ENCODE data around the gene CYTIP.

DNA sequence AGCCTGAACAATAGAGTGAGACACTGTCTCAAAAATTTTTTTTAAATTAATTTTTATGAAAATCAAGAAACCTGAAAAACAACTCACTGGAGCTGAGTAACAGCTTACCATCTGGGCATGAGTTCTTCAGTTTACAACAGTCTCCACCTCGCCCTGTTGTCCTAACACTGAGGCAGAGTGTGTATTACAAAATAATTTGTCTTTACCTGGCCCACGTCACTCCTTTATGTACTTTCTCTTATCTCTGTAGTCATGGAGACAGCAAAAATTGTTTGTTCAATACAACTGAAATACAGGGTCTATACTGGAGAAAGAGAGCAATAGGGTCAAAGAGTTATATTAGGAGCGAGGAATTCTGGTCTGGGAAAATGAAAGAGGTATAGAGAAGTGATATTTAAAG, 48.1 kb downstream of the CYTIP start:
- TF ChIP-seq SMARCC2 (IDR thresholded peaks at IDR 0.05; ENCODE audit: low read depth), result no peak
- no peak for TF ChIP-seq ZNF830 (CRISPR knock-in tag; IDR thresholded peaks at IDR 0.05)
- no peak for TF ChIP-seq HDAC2 (IDR thresholded peaks at IDR 0.05)
- no peak for TF ChIP-seq JUNB (CRISPR knock-in tag; conservative IDR thresholded peaks at IDR 0.05)
- TF ChIP-seq DMBX1 (CRISPR knock-in tag; IDR thresholded peaks at IDR 0.05; ENCODE audit: borderline replicate concordance), result no peak
